ENCODE measurements around the gene SYT3. TPM values are rescaled to one million over a fixed set of nuclear protein-coding genes. Genes with fewer than 3 reads are reported as not detected.

The SYT3 gene
- total RNA-seq, 1 donor from 2014 or later, result not detected

DNA sequence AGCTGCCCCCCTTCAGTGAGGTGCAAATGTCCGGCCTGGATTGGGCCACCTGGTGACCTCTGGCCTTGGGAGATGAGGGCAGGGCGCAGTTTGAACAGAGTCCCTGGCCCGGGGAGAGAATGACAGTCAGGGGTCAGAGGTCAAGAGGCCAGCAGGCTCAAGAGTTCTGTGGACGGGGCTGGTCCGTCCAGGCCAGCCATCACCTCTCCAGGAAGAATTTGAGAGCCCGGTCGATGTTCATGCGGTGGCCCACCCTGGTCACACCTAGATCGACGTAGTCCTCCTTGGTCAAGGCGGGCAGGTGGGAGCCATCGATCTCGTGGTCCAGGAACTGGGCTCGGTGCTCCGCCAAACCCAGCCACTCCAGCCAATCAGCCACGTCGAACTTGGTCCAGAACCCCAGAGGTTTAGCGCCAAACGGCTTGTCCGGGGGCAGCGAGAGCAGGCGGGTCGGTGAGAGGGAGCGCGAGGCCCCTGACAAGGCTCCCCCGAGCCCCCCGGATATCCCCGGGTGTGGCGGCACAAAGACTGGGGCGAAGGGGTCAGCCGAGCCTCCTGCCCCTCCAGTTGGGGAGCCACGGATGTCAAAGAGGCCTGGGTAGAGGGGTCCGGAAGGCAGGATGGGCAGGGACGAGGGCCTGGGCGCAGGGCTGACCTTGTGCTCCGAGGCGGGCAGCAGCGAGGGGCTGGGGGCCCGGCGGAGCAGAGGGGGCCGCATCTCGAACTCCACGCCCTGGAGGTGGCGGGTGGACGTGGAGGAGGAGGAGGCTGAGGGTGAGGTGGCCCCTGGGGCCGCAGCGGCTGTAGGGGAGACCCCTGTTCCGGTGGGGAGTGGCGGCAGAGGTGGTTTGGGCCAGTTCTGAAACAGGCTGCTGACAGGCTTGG is 22.3 kb upstream of the SYT3 start:
- no peak for DNase-seq (ENCODE audit: low read depth in 2 of 2)

- DNase-seq (ENCODE audit: low read depth in 2 of 2), result no peak
Observed at GRCh38 chr19:50661023-50661422, 21.3 kb upstream of the SYT3 start.

- DNase-seq (ENCODE audit: low read depth in 2 of 2), result no peak
Observed at GRCh38 chr19:50660088-50660366, 20.3 kb upstream of the SYT3 start.

- no peak for DNase-seq (ENCODE audit: low read depth in 2 of 2)
Observed at GRCh38 chr19:50659318-50660087, 19.8 kb upstream of the SYT3 start.

GRCh38 chr19:50658441-50659317 is 19.0 kb upstream of the SYT3 start:
- DNase-seq (ENCODE audit: low read depth in 2 of 2), result peak; percentile 43 to 87

DNA sequence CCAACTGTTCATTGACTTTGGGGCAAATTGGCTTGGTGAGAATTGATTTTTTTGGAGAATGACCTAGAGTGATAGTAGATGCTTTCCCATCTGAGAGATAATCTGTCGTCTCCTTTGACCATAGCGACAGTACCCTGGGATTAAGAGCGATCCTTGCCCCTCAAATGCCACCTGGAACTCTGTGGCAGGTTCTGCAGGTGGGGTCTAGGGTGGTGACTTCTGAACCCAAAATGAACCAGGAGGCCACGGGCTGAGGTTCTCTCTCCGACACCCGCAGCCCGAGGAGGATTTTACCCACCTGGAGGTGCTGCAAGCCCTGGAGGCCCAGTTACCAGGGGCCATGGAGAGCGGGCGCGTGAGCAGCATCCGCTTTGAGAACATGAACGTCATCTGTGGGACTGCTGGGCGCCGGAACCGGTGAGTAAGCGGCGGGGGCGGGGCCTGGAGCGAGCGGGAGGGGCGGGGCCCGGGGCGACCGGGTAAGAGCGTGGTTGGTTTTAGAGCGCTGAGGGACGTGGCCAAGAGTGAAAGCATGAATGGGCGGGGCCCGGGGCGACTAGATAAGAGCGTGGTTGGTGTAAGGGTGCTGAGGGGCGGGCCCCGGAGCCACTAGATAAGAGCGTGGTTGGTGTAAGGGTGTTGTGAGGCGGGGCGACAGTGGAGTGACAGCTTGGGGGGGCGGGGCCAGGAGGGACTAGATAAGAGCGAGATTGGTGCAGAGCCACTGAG is 18.2 kb upstream of the SYT3 start:
- DNase-seq (ENCODE audit: low read depth in 2 of 2), result peak; percentile 92 to 100

GRCh38 chr19:50657222-50657669 is 17.6 kb upstream of the SYT3 start:
- no peak for DNase-seq (ENCODE audit: low read depth in 2 of 2)

GRCh38 chr19:50654882-50655281 is 15.2 kb upstream of the SYT3 start:
- no peak for DNase-seq (ENCODE audit: low read depth in 2 of 2)

- DNase-seq (ENCODE audit: low read depth in 2 of 2), result no peak
Observed at GRCh38 chr19:50652722-50653121, 13.0 kb upstream of the SYT3 start.

DNA sequence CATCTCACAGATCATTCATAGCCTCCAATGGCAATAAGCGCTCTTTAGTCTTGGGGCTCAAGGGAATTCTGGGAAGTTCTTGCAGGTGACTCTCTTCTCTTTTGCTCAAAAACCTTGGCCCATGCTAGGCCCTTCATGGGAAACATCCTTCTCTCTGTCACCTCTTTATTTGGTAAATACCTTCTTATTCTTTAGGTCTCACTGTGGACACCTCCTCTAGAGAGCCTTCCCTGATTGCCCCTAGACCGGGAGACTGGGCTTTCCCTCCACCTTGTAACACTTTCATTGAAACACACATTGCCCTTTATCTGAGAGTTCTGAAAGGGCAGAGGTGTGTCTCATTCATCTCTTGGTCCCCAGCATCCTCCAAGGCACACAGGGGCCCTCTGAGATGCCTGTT is 11.5 kb upstream of the SYT3 start:
- DNase-seq (ENCODE audit: low read depth in 2 of 2), result no peak

DNA sequence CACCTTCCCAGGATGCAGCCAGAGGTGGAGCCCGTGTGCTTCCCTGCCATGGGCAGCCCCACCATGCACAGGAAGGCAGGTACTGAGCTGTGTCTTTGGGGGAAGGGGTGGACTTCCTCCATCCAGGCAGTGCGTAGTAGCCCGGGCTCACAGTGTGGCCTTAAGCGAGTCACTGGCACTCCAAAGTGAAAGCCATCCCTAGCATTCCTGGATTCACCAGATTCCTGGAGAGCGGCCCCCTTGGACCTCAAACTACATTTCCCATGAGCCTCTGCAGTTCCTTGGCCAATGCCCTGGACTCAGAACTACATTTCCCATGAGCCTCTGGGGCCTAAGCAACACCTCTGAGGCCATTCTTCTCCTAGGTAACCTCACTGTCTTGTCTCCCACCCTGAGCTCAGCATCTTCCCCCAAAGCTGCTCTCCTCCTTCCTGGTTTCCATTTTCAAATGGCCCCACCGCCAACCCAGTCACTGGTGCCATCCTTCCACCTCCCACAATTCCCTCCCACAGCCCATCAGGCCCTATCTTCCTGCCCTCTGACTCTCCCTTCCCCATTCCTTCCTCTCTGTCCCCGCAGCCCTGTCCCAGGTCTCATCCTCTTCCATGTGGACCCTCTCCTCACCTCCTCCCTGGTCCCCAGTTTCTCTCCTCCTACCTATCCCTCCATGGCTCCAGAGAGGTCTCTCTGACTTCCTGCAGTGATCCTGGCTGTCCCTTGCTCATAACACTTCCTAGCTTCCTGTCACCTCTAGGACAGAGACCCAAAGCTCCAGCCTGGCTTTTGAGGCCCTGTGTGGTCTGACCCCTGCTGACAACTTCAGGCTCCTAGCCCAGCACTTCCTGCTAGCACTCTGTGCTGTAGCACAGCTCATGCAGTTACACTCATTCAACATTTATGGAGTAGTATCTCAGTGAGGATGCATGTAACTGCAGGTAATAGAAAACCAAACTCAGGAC is 10.0 kb upstream of the SYT3 start, which contains the start of gene C19orf81:
Gene C19orf81 (plus strand): TSS at position 13 of the 959 bp plus-strand sequence. CDS start 0 bp downstream, at position 13.
- peak in 1 of 2 donors; percentile 19 for DNase-seq (ENCODE audit: low read depth in 2 of 2)

DNA sequence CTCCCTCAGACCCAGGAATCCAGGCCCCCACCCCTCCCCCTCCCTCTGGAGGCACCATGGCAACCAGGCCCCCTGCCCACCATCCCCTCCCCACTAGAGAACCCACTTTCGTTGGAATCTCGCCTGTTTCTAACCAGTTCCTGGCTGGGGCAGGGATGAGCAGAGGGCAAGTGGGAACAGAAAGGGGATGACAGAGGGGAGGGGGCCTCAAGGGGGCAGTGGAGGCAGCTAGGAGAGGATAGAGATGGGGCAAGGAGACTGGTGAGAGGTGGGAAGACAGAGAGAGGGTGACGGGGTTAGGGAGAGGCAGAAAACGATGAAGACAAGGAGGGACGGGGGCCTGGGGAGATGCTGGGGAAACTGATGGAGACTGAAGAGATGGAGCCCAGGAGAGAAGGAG is 9.0 kb upstream of the SYT3 start:
- no peak for DNase-seq (ENCODE audit: low read depth in 2 of 2)

GRCh38 chr19:50647879-50648615 is 8.4 kb upstream of the SYT3 start:
- DNase-seq (ENCODE audit: low read depth in 2 of 2), result no peak

- peak in 1 of 2 donors; percentile 30 for DNase-seq (ENCODE audit: low read depth in 2 of 2)
Observed at GRCh38 chr19:50646074-50646807, 6.6 kb upstream of the SYT3 start.

DNA sequence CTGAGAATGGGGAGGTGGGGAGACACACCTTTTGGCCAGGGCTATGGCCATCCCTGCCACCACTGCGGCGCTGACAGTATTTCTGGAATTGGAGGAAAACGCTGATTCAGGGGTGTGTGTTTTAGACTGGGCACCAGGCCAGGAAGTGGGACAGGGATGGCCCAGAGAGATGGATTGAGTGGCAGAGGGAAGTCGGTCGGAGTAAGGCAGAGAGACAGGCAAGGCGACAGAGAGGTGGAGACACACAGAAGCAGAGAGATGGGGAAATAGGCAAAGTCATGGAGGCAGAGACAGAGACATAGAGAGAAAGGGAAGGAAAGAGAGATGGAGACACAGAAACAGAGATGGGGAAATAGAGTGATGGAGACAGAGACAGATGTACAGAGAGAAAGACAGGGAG is 5.4 kb upstream of the SYT3 start:
- DNase-seq (ENCODE audit: low read depth in 2 of 2), result no peak

GRCh38 chr19:50644315-50644915 is 4.7 kb upstream of the SYT3 start:
- DNase-seq (ENCODE audit: low read depth in 2 of 2), result no peak

- DNase-seq (ENCODE audit: low read depth in 2 of 2), result no peak
Observed at GRCh38 chr19:50640368-50640767, 687 bp upstream of the SYT3 start.

DNA sequence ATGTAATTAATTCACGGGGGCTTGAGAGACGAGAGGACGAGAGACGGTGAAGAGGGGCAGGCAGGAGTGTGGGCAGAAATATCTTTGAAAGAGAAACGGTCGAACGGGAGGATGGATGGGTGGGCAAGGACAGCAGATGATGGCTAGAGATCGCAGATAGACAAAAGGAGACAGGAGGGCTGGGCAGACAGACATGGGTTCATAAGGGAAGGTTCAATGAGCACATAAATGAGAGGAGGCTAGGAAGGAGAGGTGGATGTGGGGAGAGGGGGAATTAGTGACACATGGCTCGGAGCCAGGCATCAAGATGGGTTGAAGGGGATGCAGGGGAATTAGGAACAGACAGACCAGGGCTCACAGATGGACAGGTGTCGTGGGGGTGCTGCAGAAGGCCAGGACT is 1.1 kb downstream of the SYT3 start:
- DNase-seq (ENCODE audit: low read depth in 2 of 2), result no peak

All from dermis microvascular lymphatic vessel endothelial cell (primary cell).